Activated CD8-positive, alpha-beta memory T cell treated with anti-CD3 and anti-CD28 coated beads for 48 hours (primary cell): ENCODE measurements around the gene CROT.

ENCODE experiments used
- DNase-seq, 3 experiments: peaks; one replicate each; pipeline ENCODE4 v3.0.0-alpha.2; 2020; ENCODE audit warnings: low read depth in 2 of 3, low spot score in 2 of 3

Gene CROT

GRCh38 chr7:87339373-87339897 lies 6.0 kb upstream of the CROT start:
- no peak for DNase-seq

- no peak for DNase-seq
Measured at GRCh38 chr7:87341441-87341840, 4.0 kb upstream of the CROT start.

- DNase-seq, result no peak
Measured at GRCh38 chr7:87342231-87342630, 3.2 kb upstream of the CROT start.

GRCh38 chr7:87344446-87344845 lies 1.0 kb upstream of the CROT start:
- DNase-seq, result no peak

GRCh38 chr7:87345962-87346371 lies 503 bp downstream of the CROT start:
- DNase-seq, result no peak

- no peak for DNase-seq
Measured at GRCh38 chr7:87347207-87347606, 1.7 kb downstream of the CROT start.

DNA sequence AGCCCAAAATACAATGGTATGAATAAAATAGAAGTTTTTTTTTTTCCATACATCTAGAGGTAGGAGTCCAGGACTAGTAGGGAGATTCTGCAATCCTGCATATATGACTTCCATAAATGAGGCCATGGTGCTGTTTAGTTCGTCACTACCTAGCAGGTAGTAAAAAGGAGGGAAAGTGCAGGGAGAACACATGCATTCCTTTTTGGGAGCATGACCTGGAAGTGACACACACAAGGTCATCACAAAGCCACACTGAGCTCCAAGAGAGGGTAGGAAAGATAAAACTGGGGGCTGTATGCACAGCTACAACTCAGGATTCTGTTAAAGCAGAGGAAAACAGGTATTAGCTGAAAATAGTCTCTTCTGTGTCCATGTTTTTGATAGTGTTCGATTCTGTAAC lies 2.2 kb downstream of the CROT start:
- no peak for DNase-seq

- no peak for DNase-seq
Measured at GRCh38 chr7:87354749-87355148, 9.3 kb downstream of the CROT start.

- no peak for DNase-seq
Measured at GRCh38 chr7:87356448-87356847, 11.0 kb downstream of the CROT start.

- no peak for DNase-seq
Measured at GRCh38 chr7:87359366-87359765, 13.9 kb downstream of the CROT start.

GRCh38 chr7:87361320-87361719 lies 15.9 kb downstream of the CROT start:
- no peak for DNase-seq

DNA sequence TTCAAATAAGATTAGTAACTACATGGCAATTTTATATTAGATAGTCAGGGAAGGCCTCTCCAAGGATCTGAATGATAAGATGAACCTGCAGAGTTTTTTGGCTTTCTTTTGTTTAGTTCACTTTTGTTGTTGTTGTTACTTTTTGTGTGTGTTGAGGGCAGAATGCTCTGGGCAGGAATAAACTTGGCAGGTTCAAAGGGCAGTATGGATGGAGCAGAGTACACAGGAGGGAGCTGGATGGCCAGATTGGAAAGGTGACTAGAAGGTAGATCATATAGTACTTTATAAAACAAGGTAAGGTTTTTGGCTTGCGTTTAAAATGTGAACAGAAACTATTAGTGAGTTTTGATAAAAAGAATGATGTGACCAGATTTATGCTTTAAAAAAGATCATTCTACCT lies 17.9 kb downstream of the CROT start:
- no peak for DNase-seq

- DNase-seq, result no peak
Measured at GRCh38 chr7:87364246-87364645, 18.8 kb downstream of the CROT start.

- no peak for DNase-seq
Measured at GRCh38 chr7:87369216-87369615, 23.8 kb downstream of the CROT start.

GRCh38 chr7:87370660-87371180 lies 25.3 kb downstream of the CROT start:
- DNase-seq, result no peak

- no peak for DNase-seq
Measured at GRCh38 chr7:87375662-87376435, 30.4 kb downstream of the CROT start.

DNA sequence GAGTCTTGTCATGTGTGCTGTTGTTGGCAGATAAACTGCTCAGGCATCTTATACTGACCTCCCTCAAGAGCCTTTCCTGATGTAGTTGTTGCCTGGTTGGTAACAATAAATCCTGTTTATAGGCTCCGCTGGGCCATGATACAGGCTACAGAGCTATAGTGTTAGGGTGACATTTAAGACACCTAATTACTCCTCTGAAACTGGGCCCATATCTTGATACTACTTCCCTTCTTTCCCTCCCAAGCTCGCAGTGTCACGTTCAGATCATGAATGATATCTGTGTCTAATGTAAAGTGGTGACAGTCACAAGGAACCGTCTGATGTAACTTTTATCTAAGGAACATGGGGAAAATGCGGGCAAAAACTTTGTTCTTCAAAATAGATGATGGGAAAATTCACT lies 35.4 kb downstream of the CROT start:
- no peak for DNase-seq

DNA sequence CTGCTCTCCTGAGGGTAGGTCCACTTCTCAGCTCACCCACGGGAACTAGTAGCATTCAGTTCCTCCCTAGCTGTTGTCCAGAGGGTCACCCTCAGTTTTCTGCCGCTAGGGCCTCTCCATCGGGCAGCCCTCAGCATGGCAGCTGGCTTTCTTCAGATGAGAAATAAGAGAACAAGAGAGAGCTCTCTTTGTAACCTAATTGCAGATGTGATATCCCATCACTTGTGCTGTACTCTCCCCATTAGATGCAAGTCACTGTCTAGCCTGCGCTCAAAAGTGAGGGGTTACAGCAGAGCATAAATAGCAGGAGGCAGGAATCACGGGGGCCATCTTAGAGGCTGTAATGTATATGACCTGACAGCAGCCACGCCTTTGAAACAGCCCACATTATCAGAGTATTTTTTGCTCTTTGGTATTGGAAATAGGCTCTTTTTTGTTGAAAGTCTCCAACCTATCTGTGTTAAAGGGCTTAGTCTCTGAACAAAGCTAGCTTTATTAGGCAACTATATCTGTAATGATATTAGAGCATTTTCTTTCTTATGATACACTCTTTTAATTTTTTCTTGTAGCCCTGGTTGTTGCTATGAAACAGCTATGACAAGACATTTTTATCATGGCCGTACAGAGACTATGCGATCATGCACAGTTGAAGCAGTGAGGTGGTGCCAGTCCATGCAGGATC lies 45.7 kb downstream of the CROT start:
- DNase-seq, result no peak

DNA sequence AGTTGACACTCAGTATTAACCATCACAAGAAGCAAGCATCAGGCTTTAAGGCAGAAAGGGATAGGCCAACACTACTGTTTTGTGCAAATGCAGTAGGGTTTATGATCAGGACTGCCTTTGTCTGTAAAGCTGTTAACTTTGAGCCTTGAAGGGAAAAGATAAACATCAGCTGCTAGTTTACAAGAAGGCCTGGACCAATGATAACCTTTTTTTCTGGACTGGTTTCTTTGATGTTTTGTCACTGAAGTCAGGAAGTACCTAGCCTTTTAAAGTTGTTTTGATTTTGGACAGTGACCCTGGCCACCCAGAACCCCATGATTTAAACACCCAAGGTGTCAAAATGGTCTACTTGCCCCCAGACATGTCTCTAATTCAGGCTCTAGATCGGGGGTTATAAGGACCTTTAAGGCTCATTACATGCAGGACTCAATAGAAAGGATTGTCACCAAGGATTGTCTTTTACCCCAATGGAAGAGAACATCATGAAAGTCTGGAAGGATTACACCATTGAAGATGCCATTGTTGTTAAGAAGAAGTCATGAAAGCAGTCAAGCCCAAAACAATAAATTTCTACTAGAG lies 50.1 kb downstream of the CROT start:
- no peak for DNase-seq

- no peak for DNase-seq
Measured at GRCh38 chr7:87398446-87398845, 53.0 kb downstream of the CROT start.

DNA sequence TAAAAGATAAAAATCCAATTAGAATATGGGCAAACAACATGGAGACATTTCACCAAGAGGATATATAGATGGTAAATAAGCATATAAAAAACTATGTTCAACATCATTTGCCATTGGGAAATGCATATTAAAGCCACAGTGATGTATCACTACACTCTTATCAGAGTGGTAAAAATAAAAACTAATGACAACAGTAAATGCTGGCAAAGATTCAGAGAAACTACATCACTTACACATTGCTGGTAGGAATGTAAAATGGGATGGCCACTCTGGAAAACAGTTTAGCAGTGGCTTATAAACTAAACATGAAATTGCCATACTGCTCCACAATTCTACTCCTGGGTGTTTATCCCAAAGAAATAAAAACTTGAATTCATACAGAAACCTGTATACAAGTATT lies 59.2 kb downstream of the CROT start:
- no peak for DNase-seq

GRCh38 chr7:87411186-87411585 lies 65.7 kb downstream of the CROT start:
- DNase-seq, result no peak
